Transverse colon (tissue), 4 donors: ENCODE measurements around the gene PLEKHA7. TPM values are rescaled to one million over a fixed set of nuclear protein-coding genes. Genes with fewer than 3 reads are reported as not detected.

Experiments
- DNase-seq: peaks from one replicate; pipeline ENCODE4 v3.0.0-alpha.2; 2019
- H3K27ac ChIP-seq, 4 donors: fragments of 200-600 bp; sonication (generic); 2 replicates each; pipeline ENCODE4 v1.5.1; 2016 to 2018; ENCODE audit warnings: inconsistent platforms in 4 of 4
- H3K27me3 ChIP-seq: fragments of 200-600 bp; sonication (generic); 2 replicates; pipeline ENCODE4 v1.5.1; 2017; ENCODE audit warnings: inconsistent platforms
- H3K36me3 ChIP-seq, 4 donors: fragments of 200-600 bp; sonication (generic); 2 replicates each; pipeline ENCODE4 v1.5.1; 2017 to 2019; ENCODE audit warnings: inconsistent platforms in 4 of 4
- H3K4me1 ChIP-seq, 4 donors: fragments of 200-600 bp; sonication (generic); 2 replicates each; pipeline ENCODE4 v1.5.1; 2017 to 2020; ENCODE audit warnings: inconsistent platforms in 4 of 4
- H3K4me3 ChIP-seq, 4 donors: fragments of 200-600 bp; sonication (generic); 1 replicate in 1 of 4; 2 replicates in 3 of 4; pipeline versions ENCODE4 v1.5.1 to v1.6.1; 2017 to 2019; ENCODE audit warnings: inconsistent platforms in 4 of 4
- H3K9me3 ChIP-seq, 2 donors: fragments of 200-600 bp; sonication (generic); 2 replicates each; pipeline ENCODE4 v1.5.1; 2017 to 2019; ENCODE audit warnings: inconsistent platforms in 2 of 2
- EP300 ChIP-seq: sonication (generic); formaldehyde crosslinking; IDR thresholded peaks from one replicate; pipeline ENCODE4 v1.6.1; 2017; ENCODE audit warnings: antibody characterized with exemption, low read depth
- POLR2A ChIP-seq: fragments of 450-650 bp; IDR thresholded peaks from one replicate; pipeline ENCODE4 v1.6.1; 2016; ENCODE audit warnings: antibody characterized with exemption, mild to moderate bottlenecking, moderate library complexity
- POLR2AphosphoS5 ChIP-seq, 3 donors: sonication (generic); formaldehyde crosslinking; IDR thresholded peaks; one replicate each; pipeline ENCODE4 v1.6.1; 2016; ENCODE audit warnings: antibody characterized with exemption in 3 of 3
- WGBS, 2 donors: methylation state at CpG; one replicate each; pipeline ENCODE4 v1.1.5; 2018; ENCODE audit warnings: low coverage in 1 of 2; 5-methylcytosine and 5-hydroxymethylcytosine counted together
- in situ Hi-C, 4 donors: fragments of 200-750 bp; cut with MboI; loops; one replicate each; pipeline versions ENCODE4 v1.15.0 to v1.15.1; 2017; ENCODE audit warnings: low sequenced_read_pairs in 3 of 4, low pct_ligation_motif_present in 1 of 4, low pct_unique_long_range_greater_than_20kb in 1 of 4
- intact Hi-C: fragments of 100-400 bp; cut with DNase I; formaldehyde crosslinking; loops from one replicate; pipeline ENCODE4 v1.15.1; 2023; ENCODE audit warnings: low total_unique reads
- total RNA-seq, 4 donors: library from RNA; depleted of rRNA; stranded (reverse); fragments of >200 nt; gene quantifications; one replicate each; pipeline ENCODE4 v1.1.0, GENCODE V29; 2016
- TF ChIP-seq, protein P1 (sequence below), 5 experiments: fragments of 200-600 bp in 3 of 5; fragments of 450-650 bp in 2 of 5; sonication (generic) in 3 of 5; IDR thresholded peaks; 1 replicate in 2 of 5; 2 replicates in 3 of 5; pipeline ENCODE4 v1.5.1; 2016 to 2017; ENCODE audit warnings: antibody characterized with exemption in 5 of 5, inconsistent platforms in 3 of 5, mild to moderate bottlenecking in 2 of 5, moderate library complexity in 1 of 5

The PLEKHA7 gene
- total RNA-seq, 4 donors from 2014 or later: 109 to 243 (median 114) TPM

DNA sequence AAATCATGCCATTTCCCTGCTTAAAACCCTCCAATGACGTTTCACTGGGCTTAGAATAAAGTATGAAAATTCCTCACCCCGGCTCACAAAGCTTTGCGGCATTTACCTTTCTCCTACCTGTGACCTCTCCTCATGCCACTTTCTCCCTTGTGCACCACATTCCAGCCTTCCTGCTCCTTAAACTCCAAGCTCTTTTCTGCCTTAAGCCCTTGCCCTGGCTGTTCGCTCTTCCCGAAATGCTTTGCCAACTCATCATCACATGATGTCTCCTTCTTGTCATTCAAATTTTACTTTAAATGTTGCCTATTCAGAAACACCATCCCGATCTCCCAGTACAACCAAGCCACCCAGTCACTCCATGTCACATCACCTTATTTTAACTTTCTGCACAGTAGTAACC is 2.0 kb downstream of the PLEKHA7 start:
- peak overlapping the region in 3 of 4 donors; percentile 84 to 88 (median 87) for H3K27ac ChIP-seq
- in situ Hi-C loops: no loop called here

DNA sequence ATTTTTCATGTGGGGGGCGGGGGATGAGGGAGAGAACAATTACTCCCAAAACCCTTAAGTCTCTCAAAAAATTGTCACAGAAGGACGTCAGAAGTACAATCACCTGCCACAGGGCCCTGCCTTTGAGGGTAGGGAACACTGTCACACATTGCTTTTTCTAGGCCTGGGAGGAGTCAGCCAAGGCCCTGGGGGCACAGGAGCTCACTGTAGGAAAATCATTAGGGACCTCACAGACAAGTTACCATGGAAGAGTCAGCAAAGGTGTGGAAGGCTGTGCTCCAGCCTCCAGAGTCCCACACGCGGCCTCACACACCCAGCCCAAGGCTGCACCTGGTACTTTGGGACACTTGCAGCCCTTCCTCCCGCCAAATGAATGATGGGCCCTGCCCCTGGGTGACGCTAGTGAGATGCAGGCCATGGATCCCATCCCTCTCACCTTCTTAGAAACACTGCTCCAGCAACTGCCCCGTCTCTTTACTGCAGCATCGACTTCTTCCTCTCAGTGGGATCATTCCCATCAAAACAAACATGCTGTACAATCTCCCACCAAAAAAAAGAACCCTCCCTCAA is 3.3 kb downstream of the PLEKHA7 start:
- H3K4me3 ChIP-seq: no peak overlapping the region
- no peaks in the 10 kb centered on the region for H3K36me3 ChIP-seq
- intact Hi-C loops (no loop called here), in situ Hi-C loops (no loop called here)
- 71 to 100% methylated on average over 2 to 8 of the region's 8 CpGs for WGBS, 2 donors
- TF ChIP-seq EP300 (no peak), POLR2A (no peak), POLR2AphosphoS5 (IDR thresholded peaks at IDR 0.05) (no peak)
- TF ChIP-seq, protein P1, sequence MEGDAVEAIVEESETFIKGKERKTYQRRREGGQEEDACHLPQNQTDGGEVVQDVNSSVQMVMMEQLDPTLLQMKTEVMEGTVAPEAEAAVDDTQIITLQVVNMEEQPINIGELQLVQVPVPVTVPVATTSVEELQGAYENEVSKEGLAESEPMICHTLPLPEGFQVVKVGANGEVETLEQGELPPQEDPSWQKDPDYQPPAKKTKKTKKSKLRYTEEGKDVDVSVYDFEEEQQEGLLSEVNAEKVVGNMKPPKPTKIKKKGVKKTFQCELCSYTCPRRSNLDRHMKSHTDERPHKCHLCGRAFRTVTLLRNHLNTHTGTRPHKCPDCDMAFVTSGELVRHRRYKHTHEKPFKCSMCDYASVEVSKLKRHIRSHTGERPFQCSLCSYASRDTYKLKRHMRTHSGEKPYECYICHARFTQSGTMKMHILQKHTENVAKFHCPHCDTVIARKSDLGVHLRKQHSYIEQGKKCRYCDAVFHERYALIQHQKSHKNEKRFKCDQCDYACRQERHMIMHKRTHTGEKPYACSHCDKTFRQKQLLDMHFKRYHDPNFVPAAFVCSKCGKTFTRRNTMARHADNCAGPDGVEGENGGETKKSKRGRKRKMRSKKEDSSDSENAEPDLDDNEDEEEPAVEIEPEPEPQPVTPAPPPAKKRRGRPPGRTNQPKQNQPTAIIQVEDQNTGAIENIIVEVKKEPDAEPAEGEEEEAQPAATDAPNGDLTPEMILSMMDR (IDR thresholded peaks at IDR 0.05): no peak
- no peak for DNase-seq
- no peak overlapping the region for H3K27ac ChIP-seq
- no peaks in the 10 kb centered on the region for H3K9me3 ChIP-seq
- H3K4me1 ChIP-seq: peaks cover 0 to 22% (median 10%) of the 10 kb centered on the region in 4 donors
- H3K27me3 ChIP-seq: peaks cover 13% of the 10 kb centered on the region

More for the DNA sequence above, 2.0 kb downstream of the PLEKHA7 start:
- peak overlapping the region in 1 of 4 donors; percentile 66 for H3K4me3 ChIP-seq
- H3K4me1 ChIP-seq: peaks cover 0 to 23% (median 10%) of the 10 kb centered on the region in 4 donors
- DNase-seq: no peak
- no peaks in the 10 kb centered on the region for H3K9me3 ChIP-seq
- 91 to 94% methylated on average over 4 to 6 of the region's 6 CpGs for WGBS, 2 donors
- H3K27me3 ChIP-seq: peaks cover 13% of the 10 kb centered on the region
- intact Hi-C loops: no loop called here
- TF ChIP-seq EP300: no peak
- no peak for TF ChIP-seq POLR2A
- TF ChIP-seq, protein P1 (IDR thresholded peaks at IDR 0.05): no peak
- TF ChIP-seq POLR2AphosphoS5 (IDR thresholded peaks at IDR 0.05): no peak
- H3K36me3 ChIP-seq: no peaks in the 10 kb centered on the region

DNA sequence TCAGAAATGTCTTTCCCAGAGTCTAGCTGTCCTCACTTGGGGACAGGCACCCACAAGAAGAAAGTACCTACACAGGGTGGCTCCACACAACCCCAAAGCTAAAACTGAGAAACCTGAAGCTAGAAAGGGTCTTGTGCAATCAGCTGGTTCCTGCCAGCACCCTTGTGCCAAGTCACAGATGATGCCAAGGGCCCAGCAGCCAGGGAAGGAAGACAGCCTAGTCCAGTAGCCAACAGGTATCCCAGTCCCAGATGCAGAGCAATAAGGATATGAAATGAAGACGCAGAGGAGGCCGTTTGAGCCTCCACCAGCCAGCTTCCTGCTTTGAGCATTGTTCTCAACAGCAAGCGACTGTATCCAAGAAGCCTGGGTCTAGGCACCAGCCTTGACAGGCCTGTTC is 6.1 kb downstream of the PLEKHA7 start:
- no peaks in the 10 kb centered on the region for H3K36me3 ChIP-seq
- H3K9me3 ChIP-seq: no peaks in the 10 kb centered on the region
- peaks cover 0 to 34% (median 10%) of the 10 kb centered on the region in 4 donors for H3K4me1 ChIP-seq
- intact Hi-C loops (no loop called here), in situ Hi-C loops (no loop called here)
- H3K4me3 ChIP-seq: no peak overlapping the region
- H3K27me3 ChIP-seq: no peaks in the 10 kb centered on the region
- WGBS, 2 donors: 93% methylated on average over 3 of the region's 3 CpGs; no CpG with 5 or more reads in 1 of the 2 donors
- H3K27ac ChIP-seq: no peak overlapping the region
- TF ChIP-seq POLR2AphosphoS5 (IDR thresholded peaks at IDR 0.05) (no peak), EP300 (no peak), POLR2A (no peak)
- TF ChIP-seq, protein P1 (IDR thresholded peaks at IDR 0.05): no peak
- no peak for DNase-seq

DNA sequence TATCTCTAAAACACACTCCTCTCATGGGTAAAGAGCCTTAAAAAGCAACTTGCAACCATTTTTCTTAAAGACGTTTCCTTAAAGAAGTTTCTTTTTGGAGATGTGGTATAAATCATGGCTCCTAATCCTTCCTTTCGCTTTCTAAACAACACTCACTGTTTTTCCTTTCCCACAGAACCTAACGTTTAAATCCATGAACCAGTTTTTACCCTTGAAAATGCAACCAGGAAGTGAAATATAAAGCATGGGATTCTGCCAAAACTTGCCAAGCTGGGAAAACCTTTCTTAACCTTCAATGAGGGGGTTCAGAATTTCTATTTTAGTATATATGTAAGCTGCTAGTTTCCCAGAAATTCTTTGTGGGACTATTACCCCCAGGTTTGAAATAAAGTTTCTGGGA is 8.6 kb downstream of the PLEKHA7 start:
- DNase-seq: no peak
- intact Hi-C loops: no loop called here
- no peaks in the 10 kb centered on the region for H3K36me3 ChIP-seq
- H3K4me3 ChIP-seq: no peak overlapping the region
- peaks cover 0 to 23% (median 3%) of the 10 kb centered on the region in 4 donors for H3K4me1 ChIP-seq
- WGBS, 2 donors: 0 to 18% methylated on average over 1 to 3 of the region's 3 CpGs
- H3K27me3 ChIP-seq: no peaks in the 10 kb centered on the region
- H3K9me3 ChIP-seq: no peaks in the 10 kb centered on the region
- in situ Hi-C loops: no loop called here
- TF ChIP-seq, protein P1 (IDR thresholded peaks at IDR 0.05): no peak
- no peak for TF ChIP-seq EP300
- TF ChIP-seq POLR2AphosphoS5 (IDR thresholded peaks at IDR 0.05): no peak
- TF ChIP-seq POLR2A: no peak
- H3K27ac ChIP-seq: peak overlapping the region in 2 of 4 donors; percentile 5 to 36
